GM10266 (cell line): ENCODE results near the gene IER3.
"Not testable (repeated sequence)": the region's sequence is repeated elsewhere in the genome, so short reads cannot be mapped to it uniquely, and the experiment has no call there.

Source experiments
- DNase-seq: peaks from one replicate; pipeline ENCODE4 v3.0.0; 2012; ENCODE audit errors: extremely low spot score
- CTCF ChIP-seq: IDR thresholded peaks from 2 replicates; pipeline ENCODE4 v1.5.1; 2012; ENCODE audit warnings: mild to moderate bottlenecking, low read depth; ENCODE audit not compliant: control insufficient read depth, insufficient read depth; ENCODE audit errors: missing control alignments

Gene IER3

GRCh38 chr6:30768634-30769087, 24.3 kb upstream of the IER3 start:
- no peak for TF ChIP-seq CTCF
- DNase-seq = no peak

- no peak for DNase-seq
- TF ChIP-seq CTCF = no peak
These were observed 23.6 kb upstream of the IER3 start for GRCh38 chr6:30767944-30768301.

- no peak for TF ChIP-seq CTCF
- peak; percentile 63 for DNase-seq
These were observed 23.0 kb upstream of the IER3 start for GRCh38 chr6:30767158-30767943.

GRCh38 chr6:30766461-30767157, 22.3 kb upstream of the IER3 start:
- TF ChIP-seq CTCF = no peak
- DNase-seq = no peak

- DNase-seq = not testable (repeated sequence)
These were observed 21.1 kb upstream of the IER3 start for GRCh38 chr6:30765495-30765894.

- DNase-seq = not testable (repeated sequence)
These were observed 20.2 kb upstream of the IER3 start for GRCh38 chr6:30764490-30765043.

GRCh38 chr6:30763618-30764489, 19.5 kb upstream of the IER3 start:
- TF ChIP-seq CTCF = no peak
- DNase-seq = no peak
